Measurements from ENCODE around the gene OR8K3.

- TF ChIP-seq CBX2 (IDR thresholded peaks at IDR 0.05; ENCODE audit: borderline replicate concordance, low read depth) = no peak
- TF ChIP-seq CTCF (IDR thresholded peaks at IDR 0.05) = no peak
- no peak for TF ChIP-seq HEYL (CRISPR knock-in tag; IDR thresholded peaks at IDR 0.05)
- TF ChIP-seq POLR2A (IDR thresholded peaks at IDR 0.05; ENCODE audit: low read length) = no peak
- TF ChIP-seq RARB (CRISPR knock-in tag; IDR thresholded peaks at IDR 0.05) = no peak
- TF ChIP-seq MAX (IDR thresholded peaks at IDR 0.05) = no peak
- TF ChIP-seq USF2 (IDR thresholded peaks at IDR 0.05) = no peak
- no peak for TF ChIP-seq CHD2 (IDR thresholded peaks at IDR 0.05; ENCODE audit: low read length, partially characterized antibody)
- TF ChIP-seq E2F6 (IDR thresholded peaks at IDR 0.05; ENCODE audit: borderline replicate concordance, low read depth) = no peak
- no peak for TF ChIP-seq NPAS2 (CRISPR knock-in tag; IDR thresholded peaks at IDR 0.05; ENCODE audit: borderline replicate concordance)
- no peak for TF ChIP-seq BHLHE40 (IDR thresholded peaks at IDR 0.05; ENCODE audit: low read depth, low read length)
- no peak for TF ChIP-seq PBX3 (IDR thresholded peaks at IDR 0.05)
- no peak for TF ChIP-seq MAZ (IDR thresholded peaks at IDR 0.05; ENCODE audit: borderline replicate concordance, low read depth, low read length)
Observed at GRCh38 chr11:56307836-56308235, 7.1 kb upstream of the OR8K3 start.
